ENCODE measurements around the gene TOB1.

The TOB1 gene

DNA sequence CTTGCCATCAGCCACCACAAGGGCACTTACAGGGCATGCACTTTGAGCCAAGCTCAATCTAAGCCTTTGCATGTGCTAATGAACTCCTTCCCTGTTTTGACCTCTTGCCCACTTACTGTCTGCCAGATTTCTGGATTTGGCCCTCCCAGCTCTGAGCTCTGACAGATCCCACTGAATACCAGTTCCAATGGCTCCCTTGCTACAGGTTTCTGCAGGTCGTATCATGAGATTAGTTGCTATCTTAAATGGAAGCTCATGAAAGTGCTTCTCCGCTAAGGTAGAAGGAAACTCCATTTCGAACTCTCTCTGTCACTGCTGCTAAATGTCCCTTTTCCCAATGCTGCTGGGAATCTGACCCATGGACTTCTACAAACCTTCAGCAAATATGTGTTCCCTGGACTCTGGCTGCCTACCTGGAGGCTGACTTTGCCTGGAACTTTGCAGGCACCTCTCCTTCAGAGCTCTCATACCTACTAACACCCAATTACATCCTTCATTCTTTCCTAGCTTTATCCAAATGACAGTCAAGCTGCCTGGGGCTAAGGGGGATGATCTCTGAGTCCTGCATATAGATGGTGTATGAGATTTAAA is 23.5 kb upstream of the TOB1 start:
- H3K4me3 ChIP-seq (ENCODE audit: control insufficient read depth, low read depth, low read length), result no peak overlapping the region
- no peak for DNase-seq (ENCODE audit: low read depth)
- TF ChIP-seq, protein P1, sequence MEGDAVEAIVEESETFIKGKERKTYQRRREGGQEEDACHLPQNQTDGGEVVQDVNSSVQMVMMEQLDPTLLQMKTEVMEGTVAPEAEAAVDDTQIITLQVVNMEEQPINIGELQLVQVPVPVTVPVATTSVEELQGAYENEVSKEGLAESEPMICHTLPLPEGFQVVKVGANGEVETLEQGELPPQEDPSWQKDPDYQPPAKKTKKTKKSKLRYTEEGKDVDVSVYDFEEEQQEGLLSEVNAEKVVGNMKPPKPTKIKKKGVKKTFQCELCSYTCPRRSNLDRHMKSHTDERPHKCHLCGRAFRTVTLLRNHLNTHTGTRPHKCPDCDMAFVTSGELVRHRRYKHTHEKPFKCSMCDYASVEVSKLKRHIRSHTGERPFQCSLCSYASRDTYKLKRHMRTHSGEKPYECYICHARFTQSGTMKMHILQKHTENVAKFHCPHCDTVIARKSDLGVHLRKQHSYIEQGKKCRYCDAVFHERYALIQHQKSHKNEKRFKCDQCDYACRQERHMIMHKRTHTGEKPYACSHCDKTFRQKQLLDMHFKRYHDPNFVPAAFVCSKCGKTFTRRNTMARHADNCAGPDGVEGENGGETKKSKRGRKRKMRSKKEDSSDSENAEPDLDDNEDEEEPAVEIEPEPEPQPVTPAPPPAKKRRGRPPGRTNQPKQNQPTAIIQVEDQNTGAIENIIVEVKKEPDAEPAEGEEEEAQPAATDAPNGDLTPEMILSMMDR (IDR thresholded peaks at IDR 0.05; ENCODE audit: control insufficient read depth, insufficient read depth, low read depth, low read length, missing control alignments), result no peak

GRCh38 chr17:50887705-50888245 is 21.6 kb upstream of the TOB1 start:
- TF ChIP-seq, protein P1 (IDR thresholded peaks at IDR 0.05; ENCODE audit: control insufficient read depth, insufficient read depth, low read depth, low read length, missing control alignments), result no peak
- no peak for DNase-seq (ENCODE audit: low read depth)
- H3K4me3 ChIP-seq (ENCODE audit: control insufficient read depth, low read depth, low read length), result no peak overlapping the region

DNA sequence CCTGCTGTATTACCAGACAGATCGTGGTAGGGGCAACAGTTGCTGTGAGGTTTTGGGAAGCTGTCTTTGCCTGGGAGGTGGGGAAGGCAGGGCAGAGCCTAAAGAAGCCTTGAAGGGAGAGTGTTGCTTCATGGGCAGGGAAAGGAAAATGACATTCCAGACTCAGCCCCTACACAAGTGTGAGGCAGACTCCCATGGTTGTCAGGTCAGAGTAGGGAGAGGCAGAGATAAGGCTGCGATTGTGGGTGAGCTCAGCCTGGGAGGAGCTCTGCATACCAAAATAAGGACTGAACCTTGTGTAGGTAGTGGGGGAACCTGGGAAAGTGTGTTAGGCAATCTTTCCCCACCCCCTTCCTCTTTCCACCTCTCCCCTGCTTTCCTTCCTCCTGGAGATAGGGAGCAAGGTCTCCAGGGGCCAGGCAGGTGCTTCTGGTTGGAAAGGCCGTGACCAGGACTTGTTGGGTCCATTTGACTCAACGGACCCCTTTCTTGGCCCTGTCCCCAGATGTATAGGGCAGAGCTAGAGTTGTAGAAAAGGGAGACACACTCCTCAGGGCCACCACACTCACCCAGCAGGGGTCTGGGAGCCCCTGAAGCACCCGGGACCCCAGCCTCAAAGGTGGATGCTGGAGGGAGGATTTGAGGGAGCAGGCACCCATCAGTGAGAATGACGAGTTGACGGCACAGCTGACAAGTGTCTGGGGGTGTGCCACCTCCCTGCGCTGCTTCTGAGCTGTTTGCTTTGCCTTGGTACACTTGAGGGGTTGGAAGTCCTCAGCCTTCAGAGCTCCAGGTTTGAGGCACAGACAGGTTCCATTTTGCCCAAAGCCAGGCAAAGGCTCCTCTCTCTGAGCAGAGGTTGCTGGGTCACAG is 18.5 kb upstream of the TOB1 start:
- H3K4me3 ChIP-seq (ENCODE audit: control insufficient read depth, low read depth, low read length), result no peak overlapping the region
- TF ChIP-seq, protein P1 (IDR thresholded peaks at IDR 0.05; ENCODE audit: control insufficient read depth, insufficient read depth, low read depth, low read length, missing control alignments), result no peak
- DNase-seq (ENCODE audit: low read depth), result no peak

- no peak for DNase-seq (ENCODE audit: low read depth)
- H3K4me3 ChIP-seq (ENCODE audit: control insufficient read depth, low read depth, low read length), result no peak overlapping the region
- TF ChIP-seq, protein P1 (IDR thresholded peaks at IDR 0.05; ENCODE audit: control insufficient read depth, insufficient read depth, low read depth, low read length, missing control alignments), result no peak
Measured at GRCh38 chr17:50883850-50884438, 17.8 kb upstream of the TOB1 start.

DNA sequence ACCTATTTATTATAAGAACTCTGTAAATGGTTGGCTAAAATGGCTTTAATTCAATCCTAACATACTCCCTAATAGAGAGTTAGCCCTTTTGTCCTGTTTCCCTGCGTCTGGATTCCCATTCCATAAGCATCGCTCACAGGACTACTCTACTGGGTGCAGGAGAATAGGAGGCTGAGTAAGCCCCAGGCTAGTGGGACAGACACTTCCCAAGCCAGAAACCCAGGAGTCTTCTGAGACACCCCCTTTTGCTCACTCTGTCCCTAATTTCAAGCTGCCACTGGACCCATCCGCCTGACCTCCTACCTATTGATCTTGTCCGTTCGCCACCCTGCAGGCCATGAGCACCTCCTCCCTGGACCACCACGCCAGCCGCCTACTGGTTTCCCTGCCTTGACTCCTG is 16.7 kb upstream of the TOB1 start:
- TF ChIP-seq, protein P1 (IDR thresholded peaks at IDR 0.05; ENCODE audit: control insufficient read depth, insufficient read depth, low read depth, low read length, missing control alignments), result no peak
- H3K4me3 ChIP-seq (ENCODE audit: control insufficient read depth, low read depth, low read length), result no peak overlapping the region
- DNase-seq (ENCODE audit: low read depth), result no peak

DNA sequence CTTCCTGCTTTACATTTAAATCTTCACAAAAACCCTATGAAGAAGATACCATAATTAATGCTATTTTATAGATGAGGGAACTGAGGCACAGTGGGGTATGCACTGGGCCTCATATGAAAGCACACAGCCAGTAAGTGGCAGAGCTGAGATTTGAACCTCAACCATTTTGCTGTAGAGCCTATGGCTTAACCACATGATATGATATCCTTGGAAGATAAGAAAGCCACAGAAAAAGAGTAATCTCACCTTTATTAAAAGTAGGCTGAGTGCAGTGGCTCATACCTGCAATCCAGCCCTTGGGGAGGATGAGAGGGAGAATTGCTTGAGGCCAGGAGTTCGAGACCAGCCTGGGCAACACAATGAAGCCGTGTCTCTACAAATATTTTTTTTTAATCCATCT is 15.0 kb upstream of the TOB1 start:
- no peak for DNase-seq (ENCODE audit: low read depth)
- TF ChIP-seq, protein P1 (IDR thresholded peaks at IDR 0.05; ENCODE audit: control insufficient read depth, insufficient read depth, low read depth, low read length, missing control alignments), result no peak
- H3K4me3 ChIP-seq (ENCODE audit: control insufficient read depth, low read depth, low read length), result no peak overlapping the region

All from AG09309 (cell line).